WTC11 (cell line): Measurements from ENCODE around the gene SCAMP3. TPM values are rescaled to one million over a fixed set of nuclear protein-coding genes. Genes with fewer than 3 reads are reported as not detected.

Experiments
- CREM ChIP-seq: sonication (generic); formaldehyde crosslinking; IDR thresholded peaks from 2 replicates; pipeline ENCODE4 v1.8.1; 2022; ENCODE audit warnings: mild to moderate bottlenecking, missing genetic modification reagents, moderate library complexity
- FOXP1 ChIP-seq: sonication (generic); formaldehyde crosslinking; IDR thresholded peaks from 2 replicates; pipeline ENCODE4 v1.8.0; 2022; ENCODE audit warnings: missing genetic modification reagents, mild to moderate bottlenecking, moderate library complexity, borderline replicate concordance
- JAZF1 ChIP-seq: fragments of 250-450 bp; sonication (Bioruptor Pico); IDR thresholded peaks from 2 replicates; pipeline ENCODE4 v1.9.0; 2021; ENCODE audit warnings: moderate library complexity, mild to moderate bottlenecking, inconsistent platforms
- JUN ChIP-seq: sonication (generic); formaldehyde crosslinking; IDR thresholded peaks from 2 replicates; pipeline ENCODE4 v1.8.0; 2023; ENCODE audit warnings: mild to moderate bottlenecking, missing genetic modification reagents
- KAT7 ChIP-seq: sonication (generic); formaldehyde crosslinking; IDR thresholded peaks from 2 replicates; pipeline ENCODE4 v1.8.1; 2023; ENCODE audit warnings: missing genetic modification reagents, mild to moderate bottlenecking, borderline replicate concordance
- MYBL2 ChIP-seq: sonication (generic); formaldehyde crosslinking; IDR thresholded peaks from 2 replicates; pipeline ENCODE4 v1.8.1; 2023; ENCODE audit warnings: mild to moderate bottlenecking, moderate library complexity, missing genetic modification reagents
- NFYB ChIP-seq: sonication (generic); formaldehyde crosslinking; conservative IDR thresholded peaks from 2 replicates; pipeline ENCODE4 v1.8.0; 2022; ENCODE audit warnings: low read depth, missing genetic modification reagents
- NR3C1 ChIP-seq: sonication (generic); formaldehyde crosslinking; conservative IDR thresholded peaks from 2 replicates; pipeline ENCODE4 v1.8.1; 2023; ENCODE audit warnings: low read depth, mild to moderate bottlenecking, missing genetic modification reagents
- PRRX2 ChIP-seq: fragments of 250-450 bp; sonication (Bioruptor Pico); IDR thresholded peaks from 2 replicates; pipeline ENCODE4 v1.8.0; 2021; ENCODE audit warnings: mild to moderate bottlenecking
- RELA ChIP-seq: sonication (generic); formaldehyde crosslinking; IDR thresholded peaks from 2 replicates; pipeline ENCODE4 v1.8.1; 2022; ENCODE audit warnings: missing genetic modification reagents, mild to moderate bottlenecking, borderline replicate concordance
- SMAD3 ChIP-seq: sonication (generic); formaldehyde crosslinking; IDR thresholded peaks from 2 replicates; pipeline ENCODE4 v1.8.0; 2022; ENCODE audit warnings: missing genetic modification reagents, mild to moderate bottlenecking, borderline replicate concordance
- ZNF219 ChIP-seq: sonication (generic); formaldehyde crosslinking; IDR thresholded peaks from 2 replicates; pipeline ENCODE4 v1.8.0; 2023; ENCODE audit warnings: missing genetic modification reagents, mild to moderate bottlenecking, borderline replicate concordance
- total RNA-seq: library from RNA; stranded (reverse); gene quantifications from 3 replicates; pipeline ENCODE4 v1.2.3, GENCODE V29; 2021
- TF ChIP-seq, protein P1 (sequence below): sonication (generic); formaldehyde crosslinking; IDR thresholded peaks from 2 replicates; pipeline ENCODE4 v1.8.0; 2022; ENCODE audit warnings: mild to moderate bottlenecking, missing genetic modification reagents
- TF ChIP-seq, protein P2 (sequence below): sonication (generic); formaldehyde crosslinking; IDR thresholded peaks from 2 replicates; pipeline ENCODE4 v1.8.1; 2022; ENCODE audit warnings: low read depth, missing genetic modification reagents, borderline replicate concordance
- TF ChIP-seq, protein P3 (sequence below): sonication (generic); formaldehyde crosslinking; IDR thresholded peaks from 2 replicates; pipeline ENCODE4 v1.8.0; 2022; ENCODE audit warnings: mild to moderate bottlenecking, missing genetic modification reagents
- TF ChIP-seq, protein P4 (sequence below): sonication (generic); formaldehyde crosslinking; IDR thresholded peaks from 2 replicates; pipeline ENCODE4 v1.8.1; 2023; ENCODE audit warnings: mild to moderate bottlenecking, missing genetic modification reagents, moderate library complexity
- TF ChIP-seq, protein P5 (sequence below): sonication (generic); formaldehyde crosslinking; IDR thresholded peaks from 2 replicates; pipeline ENCODE4 v1.8.0; 2023; ENCODE audit warnings: mild to moderate bottlenecking, missing genetic modification reagents
- TF ChIP-seq, protein P6 (sequence below): sonication (generic); formaldehyde crosslinking; IDR thresholded peaks from 2 replicates; pipeline ENCODE4 v1.8.1; 2023; ENCODE audit warnings: mild to moderate bottlenecking, missing genetic modification reagents
- TF ChIP-seq, protein P7 (sequence below): sonication (generic); formaldehyde crosslinking; IDR thresholded peaks from 2 replicates; pipeline ENCODE4 v1.8.1; 2022; ENCODE audit warnings: mild to moderate bottlenecking, moderate library complexity, missing genetic modification reagents
- TF ChIP-seq, protein P8 (sequence below): sonication (generic); formaldehyde crosslinking; IDR thresholded peaks from 2 replicates; pipeline ENCODE4 v1.8.0; 2023; ENCODE audit warnings: missing genetic modification reagents
- TF ChIP-seq, protein P9 (sequence below): fragments of 250-450 bp; sonication (Bioruptor Pico); IDR thresholded peaks from 2 replicates; pipeline ENCODE4 v1.8.0; 2021; ENCODE audit warnings: mild to moderate bottlenecking

Gene SCAMP3
- total RNA-seq, 1 experiment from 2014 or later = 58.8 TPM

DNA sequence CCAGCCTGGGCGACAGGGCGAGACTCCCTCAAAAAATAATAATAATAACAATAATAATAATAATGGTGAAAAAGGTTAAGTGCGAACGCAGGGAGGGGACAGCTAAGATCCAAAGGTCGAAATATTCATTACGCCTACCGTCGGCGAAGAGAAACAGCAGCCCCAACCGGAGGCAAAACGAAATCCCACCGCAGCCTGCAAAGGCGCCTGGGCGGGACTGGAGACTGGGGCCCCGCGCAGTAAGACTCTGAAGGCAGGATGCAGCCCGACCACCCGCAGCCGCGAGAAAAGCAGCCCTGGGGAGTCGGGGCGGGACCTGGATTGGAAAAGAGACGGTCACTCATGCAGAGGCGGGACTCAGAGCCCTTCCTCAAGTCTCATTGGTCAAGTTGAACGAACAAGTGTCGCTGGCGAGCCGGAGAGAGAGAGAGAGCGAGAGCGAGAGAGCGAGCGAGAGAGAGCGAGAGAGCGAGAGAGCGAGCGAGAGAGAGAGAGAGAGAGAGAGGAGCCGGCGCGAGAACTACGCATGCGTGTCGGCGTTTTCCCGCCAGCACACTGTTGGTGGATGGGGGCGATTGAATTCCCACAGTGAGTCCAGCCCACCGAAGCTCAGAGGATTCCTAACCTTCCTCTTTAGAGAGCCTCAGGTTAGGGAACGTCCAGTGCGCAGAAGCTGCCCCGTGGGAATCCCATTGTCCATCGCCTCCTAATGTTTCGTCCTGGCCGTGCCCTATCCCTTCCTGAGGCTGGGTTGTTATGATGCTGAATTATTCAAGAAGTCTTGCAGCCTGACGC is 17.6 kb downstream of the SCAMP3 start (continued):
- TF ChIP-seq, protein P1, sequence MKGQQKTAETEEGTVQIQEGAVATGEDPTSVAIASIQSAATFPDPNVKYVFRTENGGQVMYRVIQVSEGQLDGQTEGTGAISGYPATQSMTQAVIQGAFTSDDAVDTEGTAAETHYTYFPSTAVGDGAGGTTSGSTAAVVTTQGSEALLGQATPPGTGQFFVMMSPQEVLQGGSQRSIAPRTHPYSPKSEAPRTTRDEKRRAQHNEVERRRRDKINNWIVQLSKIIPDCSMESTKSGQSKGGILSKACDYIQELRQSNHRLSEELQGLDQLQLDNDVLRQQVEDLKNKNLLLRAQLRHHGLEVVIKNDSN = peak; percentile 72
- TF ChIP-seq, protein P2, sequence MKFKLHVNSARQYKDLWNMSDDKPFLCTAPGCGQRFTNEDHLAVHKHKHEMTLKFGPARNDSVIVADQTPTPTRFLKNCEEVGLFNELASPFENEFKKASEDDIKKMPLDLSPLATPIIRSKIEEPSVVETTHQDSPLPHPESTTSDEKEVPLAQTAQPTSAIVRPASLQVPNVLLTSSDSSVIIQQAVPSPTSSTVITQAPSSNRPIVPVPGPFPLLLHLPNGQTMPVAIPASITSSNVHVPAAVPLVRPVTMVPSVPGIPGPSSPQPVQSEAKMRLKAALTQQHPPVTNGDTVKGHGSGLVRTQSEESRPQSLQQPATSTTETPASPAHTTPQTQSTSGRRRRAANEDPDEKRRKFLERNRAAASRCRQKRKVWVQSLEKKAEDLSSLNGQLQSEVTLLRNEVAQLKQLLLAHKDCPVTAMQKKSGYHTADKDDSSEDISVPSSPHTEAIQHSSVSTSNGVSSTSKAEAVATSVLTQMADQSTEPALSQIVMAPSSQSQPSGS (CRISPR knock-in tag) = no peak
- TF ChIP-seq JAZF1 (CRISPR knock-in tag) (no peak), MYBL2 (CRISPR knock-in tag) (peak; percentile 97), FOXP1 (CRISPR knock-in tag) (peak; percentile 90; the same call in 1 of the 2 replicates), NR3C1 (CRISPR knock-in tag) (no peak), NFYB (CRISPR knock-in tag) (peak; percentile 62), JUN (peak; percentile 40; the same call in 1 of the 2 replicates), PRRX2 (CRISPR knock-in tag) (no peak), KAT7 (CRISPR knock-in tag) (no peak), CREM (CRISPR knock-in tag) (peak; percentile 68), SMAD3 (CRISPR knock-in tag) (peak; percentile 48; the same call in 1 of the 2 replicates), RELA (CRISPR knock-in tag) (peak; percentile 84; the same call in 1 of the 2 replicates), ZNF219 (peak; percentile 61; the same call in 1 of the 2 replicates)
- TF ChIP-seq, protein P3, sequence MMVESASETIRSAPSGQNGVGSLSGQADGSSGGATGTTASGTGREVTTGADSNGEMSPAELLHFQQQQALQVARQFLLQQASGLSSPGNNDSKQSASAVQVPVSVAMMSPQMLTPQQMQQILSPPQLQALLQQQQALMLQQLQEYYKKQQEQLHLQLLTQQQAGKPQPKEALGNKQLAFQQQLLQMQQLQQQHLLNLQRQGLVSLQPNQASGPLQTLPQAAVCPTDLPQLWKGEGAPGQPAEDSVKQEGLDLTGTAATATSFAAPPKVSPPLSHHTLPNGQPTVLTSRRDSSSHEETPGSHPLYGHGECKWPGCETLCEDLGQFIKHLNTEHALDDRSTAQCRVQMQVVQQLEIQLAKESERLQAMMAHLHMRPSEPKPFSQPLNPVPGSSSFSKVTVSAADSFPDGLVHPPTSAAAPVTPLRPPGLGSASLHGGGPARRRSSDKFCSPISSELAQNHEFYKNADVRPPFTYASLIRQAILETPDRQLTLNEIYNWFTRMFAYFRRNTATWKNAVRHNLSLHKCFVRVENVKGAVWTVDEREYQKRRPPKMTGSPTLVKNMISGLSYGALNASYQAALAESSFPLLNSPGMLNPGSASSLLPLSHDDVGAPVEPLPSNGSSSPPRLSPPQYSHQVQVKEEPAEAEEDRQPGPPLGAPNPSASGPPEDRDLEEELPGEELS (CRISPR knock-in tag) = peak; percentile 84; the same call in 1 of the 2 replicates
- TF ChIP-seq, protein P4, sequence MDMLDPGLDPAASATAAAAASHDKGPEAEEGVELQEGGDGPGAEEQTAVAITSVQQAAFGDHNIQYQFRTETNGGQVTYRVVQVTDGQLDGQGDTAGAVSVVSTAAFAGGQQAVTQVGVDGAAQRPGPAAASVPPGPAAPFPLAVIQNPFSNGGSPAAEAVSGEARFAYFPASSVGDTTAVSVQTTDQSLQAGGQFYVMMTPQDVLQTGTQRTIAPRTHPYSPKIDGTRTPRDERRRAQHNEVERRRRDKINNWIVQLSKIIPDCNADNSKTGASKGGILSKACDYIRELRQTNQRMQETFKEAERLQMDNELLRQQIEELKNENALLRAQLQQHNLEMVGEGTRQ (CRISPR knock-in tag) = peak; percentile 68
- TF ChIP-seq, protein P5, sequence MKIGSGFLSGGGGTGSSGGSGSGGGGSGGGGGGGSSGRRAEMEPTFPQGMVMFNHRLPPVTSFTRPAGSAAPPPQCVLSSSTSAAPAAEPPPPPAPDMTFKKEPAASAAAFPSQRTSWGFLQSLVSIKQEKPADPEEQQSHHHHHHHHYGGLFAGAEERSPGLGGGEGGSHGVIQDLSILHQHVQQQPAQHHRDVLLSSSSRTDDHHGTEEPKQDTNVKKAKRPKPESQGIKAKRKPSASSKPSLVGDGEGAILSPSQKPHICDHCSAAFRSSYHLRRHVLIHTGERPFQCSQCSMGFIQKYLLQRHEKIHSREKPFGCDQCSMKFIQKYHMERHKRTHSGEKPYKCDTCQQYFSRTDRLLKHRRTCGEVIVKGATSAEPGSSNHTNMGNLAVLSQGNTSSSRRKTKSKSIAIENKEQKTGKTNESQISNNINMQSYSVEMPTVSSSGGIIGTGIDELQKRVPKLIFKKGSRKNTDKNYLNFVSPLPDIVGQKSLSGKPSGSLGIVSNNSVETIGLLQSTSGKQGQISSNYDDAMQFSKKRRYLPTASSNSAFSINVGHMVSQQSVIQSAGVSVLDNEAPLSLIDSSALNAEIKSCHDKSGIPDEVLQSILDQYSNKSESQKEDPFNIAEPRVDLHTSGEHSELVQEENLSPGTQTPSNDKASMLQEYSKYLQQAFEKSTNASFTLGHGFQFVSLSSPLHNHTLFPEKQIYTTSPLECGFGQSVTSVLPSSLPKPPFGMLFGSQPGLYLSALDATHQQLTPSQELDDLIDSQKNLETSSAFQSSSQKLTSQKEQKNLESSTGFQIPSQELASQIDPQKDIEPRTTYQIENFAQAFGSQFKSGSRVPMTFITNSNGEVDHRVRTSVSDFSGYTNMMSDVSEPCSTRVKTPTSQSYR (CRISPR knock-in tag) = peak; percentile 82; the same call in 1 of the 2 replicates
- TF ChIP-seq, protein P6, sequence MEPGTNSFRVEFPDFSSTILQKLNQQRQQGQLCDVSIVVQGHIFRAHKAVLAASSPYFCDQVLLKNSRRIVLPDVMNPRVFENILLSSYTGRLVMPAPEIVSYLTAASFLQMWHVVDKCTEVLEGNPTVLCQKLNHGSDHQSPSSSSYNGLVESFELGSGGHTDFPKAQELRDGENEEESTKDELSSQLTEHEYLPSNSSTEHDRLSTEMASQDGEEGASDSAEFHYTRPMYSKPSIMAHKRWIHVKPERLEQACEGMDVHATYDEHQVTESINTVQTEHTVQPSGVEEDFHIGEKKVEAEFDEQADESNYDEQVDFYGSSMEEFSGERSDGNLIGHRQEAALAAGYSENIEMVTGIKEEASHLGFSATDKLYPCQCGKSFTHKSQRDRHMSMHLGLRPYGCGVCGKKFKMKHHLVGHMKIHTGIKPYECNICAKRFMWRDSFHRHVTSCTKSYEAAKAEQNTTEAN = no peak
- TF ChIP-seq, protein P7, sequence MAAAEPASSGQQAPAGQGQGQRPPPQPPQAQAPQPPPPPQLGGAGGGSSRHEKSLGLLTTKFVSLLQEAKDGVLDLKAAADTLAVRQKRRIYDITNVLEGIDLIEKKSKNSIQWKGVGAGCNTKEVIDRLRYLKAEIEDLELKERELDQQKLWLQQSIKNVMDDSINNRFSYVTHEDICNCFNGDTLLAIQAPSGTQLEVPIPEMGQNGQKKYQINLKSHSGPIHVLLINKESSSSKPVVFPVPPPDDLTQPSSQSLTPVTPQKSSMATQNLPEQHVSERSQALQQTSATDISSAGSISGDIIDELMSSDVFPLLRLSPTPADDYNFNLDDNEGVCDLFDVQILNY (CRISPR knock-in tag) = peak; percentile 100
- TF ChIP-seq, protein P8, sequence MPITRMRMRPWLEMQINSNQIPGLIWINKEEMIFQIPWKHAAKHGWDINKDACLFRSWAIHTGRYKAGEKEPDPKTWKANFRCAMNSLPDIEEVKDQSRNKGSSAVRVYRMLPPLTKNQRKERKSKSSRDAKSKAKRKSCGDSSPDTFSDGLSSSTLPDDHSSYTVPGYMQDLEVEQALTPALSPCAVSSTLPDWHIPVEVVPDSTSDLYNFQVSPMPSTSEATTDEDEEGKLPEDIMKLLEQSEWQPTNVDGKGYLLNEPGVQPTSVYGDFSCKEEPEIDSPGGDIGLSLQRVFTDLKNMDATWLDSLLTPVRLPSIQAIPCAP (CRISPR knock-in tag) = 0 out of 2 replicates have a peak, but pooled peaks have one; percentile 65
- TF ChIP-seq, protein P9, sequence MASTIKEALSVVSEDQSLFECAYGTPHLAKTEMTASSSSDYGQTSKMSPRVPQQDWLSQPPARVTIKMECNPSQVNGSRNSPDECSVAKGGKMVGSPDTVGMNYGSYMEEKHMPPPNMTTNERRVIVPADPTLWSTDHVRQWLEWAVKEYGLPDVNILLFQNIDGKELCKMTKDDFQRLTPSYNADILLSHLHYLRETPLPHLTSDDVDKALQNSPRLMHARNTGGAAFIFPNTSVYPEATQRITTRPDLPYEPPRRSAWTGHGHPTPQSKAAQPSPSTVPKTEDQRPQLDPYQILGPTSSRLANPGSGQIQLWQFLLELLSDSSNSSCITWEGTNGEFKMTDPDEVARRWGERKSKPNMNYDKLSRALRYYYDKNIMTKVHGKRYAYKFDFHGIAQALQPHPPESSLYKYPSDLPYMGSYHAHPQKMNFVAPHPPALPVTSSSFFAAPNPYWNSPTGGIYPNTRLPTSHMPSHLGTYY (CRISPR knock-in tag) = no peak
